Astrocyte (in vitro differentiated cells and primary cell): ENCODE data around the gene RGMB. TPM values are rescaled to one million over a fixed set of nuclear protein-coding genes. Genes with fewer than 3 reads are reported as not detected.
A peak's percentile ranks its signal among the peaks of the same experiment; 100 is the strongest.

ENCODE experiments used
- DNase-seq: peaks from one replicate; pipeline ENCODE4 v3.0.0-alpha.2; 2010; ENCODE audit warnings: low read depth
- FAIRE-seq: peaks from 2 replicates; lab custom pipeline; 2011; peaks lifted over from hg19 to GRCh38; lab: Jason Lieb, UNC
- H2AFZ ChIP-seq: 2 replicates; pipeline ENCODE4 v1.6.0; 2012; ENCODE audit warnings: low read depth, low read length, inconsistent platforms
- H3K27ac ChIP-seq: 2 replicates; pipeline ENCODE4 v1.5.1; 2011; ENCODE audit warnings: low read depth, low read length, inconsistent platforms
- H3K27me3 ChIP-seq: 2 replicates; pipeline ENCODE4 v1.6.0; 2011; ENCODE audit warnings: low read length, inconsistent platforms; ENCODE audit not compliant: insufficient read depth
- H3K36me3 ChIP-seq: 2 replicates; pipeline ENCODE4 v1.5.1; 2011; ENCODE audit warnings: low read length, inconsistent platforms; ENCODE audit not compliant: insufficient read depth
- H3K4me1 ChIP-seq: 2 replicates; pipeline ENCODE4 v1.5.1; 2011; ENCODE audit warnings: low read length, inconsistent platforms; ENCODE audit not compliant: insufficient read depth
- H3K4me2 ChIP-seq: 2 replicates; pipeline ENCODE4 v1.6.0; 2012; ENCODE audit warnings: low read length, inconsistent platforms
- H3K4me3 ChIP-seq: 2 replicates; pipeline ENCODE4 v1.5.1; 2011; ENCODE audit warnings: low read depth, mild to moderate bottlenecking, low read length, inconsistent platforms; ENCODE audit not compliant: insufficient read depth
- H3K79me2 ChIP-seq: 2 replicates; pipeline ENCODE4 v1.6.0; 2012; ENCODE audit warnings: mild to moderate bottlenecking, low read length, inconsistent platforms; ENCODE audit not compliant: insufficient read depth
- H3K9ac ChIP-seq: 2 replicates; pipeline ENCODE4 v1.6.0; 2012; ENCODE audit warnings: mild to moderate bottlenecking, low read length, inconsistent platforms
- H3K9me3 ChIP-seq: 2 replicates; pipeline ENCODE4 v1.5.1; 2012; ENCODE audit warnings: low read depth, mild to moderate bottlenecking, low read length, inconsistent platforms; ENCODE audit not compliant: insufficient read depth
- H4K20me1 ChIP-seq: 2 replicates; pipeline ENCODE4 v1.6.0; 2012; ENCODE audit warnings: low read length, inconsistent platforms; ENCODE audit not compliant: insufficient read depth
- H3K27ac Mint-ChIP-seq: one replicate; pipeline ENCODE4 v1.8.0; 2021; ENCODE audit warnings: mild to moderate bottlenecking, mixed read lengths; ENCODE audit not compliant: unreplicated experiment
- H3K27me3 Mint-ChIP-seq: one replicate; pipeline ENCODE4 v1.8.0; 2021; ENCODE audit warnings: low read depth, mixed read lengths; ENCODE audit not compliant: unreplicated experiment
- H3K36me3 Mint-ChIP-seq: one replicate; pipeline ENCODE4 v1.8.0; 2021; ENCODE audit warnings: low read depth, mixed read lengths; ENCODE audit not compliant: unreplicated experiment
- H3K4me1 Mint-ChIP-seq: one replicate; pipeline ENCODE4 v1.8.0; 2021; ENCODE audit warnings: low read depth, mixed read lengths; ENCODE audit not compliant: unreplicated experiment
- H3K4me3 Mint-ChIP-seq: one replicate; pipeline ENCODE4 v1.8.0; 2021; ENCODE audit warnings: mild to moderate bottlenecking, moderate library complexity, mixed read lengths; ENCODE audit not compliant: unreplicated experiment
- H3K9me3 Mint-ChIP-seq: one replicate; pipeline ENCODE4 v1.8.0; 2021; ENCODE audit warnings: mild to moderate bottlenecking, mixed read lengths; ENCODE audit not compliant: unreplicated experiment
- EZH2 ChIP-seq: IDR thresholded peaks from 2 replicates; pipeline ENCODE4 v1.6.1; 2012; ENCODE audit warnings: mild to moderate bottlenecking, low read length, inconsistent platforms; ENCODE audit not compliant: insufficient read depth
- total RNA-seq: library from RNA; stranded (reverse); gene quantifications from 2 replicates; pipeline ENCODE4 v1.2.1, GENCODE V29; 2021
- TF ChIP-seq, protein P1 (sequence below): IDR thresholded peaks from 2 replicates; pipeline ENCODE4 v1.5.1; 2011; ENCODE audit warnings: low read depth, mild to moderate bottlenecking, inconsistent platforms, low read length, moderate library complexity; ENCODE audit not compliant: insufficient read depth

RGMB gene
- total RNA-seq, 1 donor from 2014 or later: 48.7 TPM

GRCh38 chr5:98774192-98775033 is 950 bp downstream of the RGMB start:
- peaks cover 6% of the 10 kb centered on the region for H3K36me3 ChIP-seq
- peaks cover 89% of the 10 kb centered on the region for H3K79me2 ChIP-seq
- peaks cover 2% of the 10 kb centered on the region for H3K36me3 Mint-ChIP-seq
- no peaks in the 10 kb centered on the region for H3K27me3 ChIP-seq
- peaks cover 13% of the 10 kb centered on the region for H3K4me1 ChIP-seq
- H3K9me3 ChIP-seq: no peaks in the 10 kb centered on the region
- DNase-seq (peak; percentile 62), FAIRE-seq (no peak)
- peak overlapping the region; percentile 87 for H3K4me2 ChIP-seq
- H3K27me3 Mint-ChIP-seq: no peaks in the 10 kb centered on the region
- H3K4me1 Mint-ChIP-seq: peaks cover 21% of the 10 kb centered on the region
- peak overlapping the region; percentile 96 for H3K27ac Mint-ChIP-seq
- H2AFZ ChIP-seq: no peak overlapping the region
- peak overlapping the region; percentile 82 for H3K4me3 ChIP-seq
- H3K9ac ChIP-seq: peak overlapping the region; percentile 98
- peak overlapping the region; percentile 99 for H3K4me3 Mint-ChIP-seq
- H3K27ac ChIP-seq: peak overlapping the region; percentile 73
- no peaks in the 10 kb centered on the region for H3K9me3 Mint-ChIP-seq
- H4K20me1 ChIP-seq: peaks cover 50% of the 10 kb centered on the region
- TF ChIP-seq, protein P1, sequence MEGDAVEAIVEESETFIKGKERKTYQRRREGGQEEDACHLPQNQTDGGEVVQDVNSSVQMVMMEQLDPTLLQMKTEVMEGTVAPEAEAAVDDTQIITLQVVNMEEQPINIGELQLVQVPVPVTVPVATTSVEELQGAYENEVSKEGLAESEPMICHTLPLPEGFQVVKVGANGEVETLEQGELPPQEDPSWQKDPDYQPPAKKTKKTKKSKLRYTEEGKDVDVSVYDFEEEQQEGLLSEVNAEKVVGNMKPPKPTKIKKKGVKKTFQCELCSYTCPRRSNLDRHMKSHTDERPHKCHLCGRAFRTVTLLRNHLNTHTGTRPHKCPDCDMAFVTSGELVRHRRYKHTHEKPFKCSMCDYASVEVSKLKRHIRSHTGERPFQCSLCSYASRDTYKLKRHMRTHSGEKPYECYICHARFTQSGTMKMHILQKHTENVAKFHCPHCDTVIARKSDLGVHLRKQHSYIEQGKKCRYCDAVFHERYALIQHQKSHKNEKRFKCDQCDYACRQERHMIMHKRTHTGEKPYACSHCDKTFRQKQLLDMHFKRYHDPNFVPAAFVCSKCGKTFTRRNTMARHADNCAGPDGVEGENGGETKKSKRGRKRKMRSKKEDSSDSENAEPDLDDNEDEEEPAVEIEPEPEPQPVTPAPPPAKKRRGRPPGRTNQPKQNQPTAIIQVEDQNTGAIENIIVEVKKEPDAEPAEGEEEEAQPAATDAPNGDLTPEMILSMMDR: no peak
- no peak for TF ChIP-seq EZH2

- Histone ChIP-seq H3K4me3 (peak overlapping the region; percentile 82), H3K9me3 (no peaks in the 10 kb centered on the region), H4K20me1 (peaks cover 60% of the 10 kb centered on the region), H3K79me2 (peaks cover 89% of the 10 kb centered on the region), H3K4me1 (peaks cover 13% of the 10 kb centered on the region), H3K36me3 (peaks cover 15% of the 10 kb centered on the region), H3K27me3 (no peaks in the 10 kb centered on the region), H2AFZ (no peak overlapping the region), H3K4me2 (peak overlapping the region; percentile 87), H3K27ac (peak overlapping the region; percentile 73), H3K9ac (peak overlapping the region; percentile 98)
- DNase-seq (no peak), FAIRE-seq (no peak)
- Mint-ChIP-seq H3K4me1 (peaks cover 21% of the 10 kb centered on the region), H3K36me3 (peaks cover 2% of the 10 kb centered on the region), H3K9me3 (no peaks in the 10 kb centered on the region), H3K27ac (peak overlapping the region; percentile 96), H3K4me3 (peak overlapping the region; percentile 99), H3K27me3 (no peaks in the 10 kb centered on the region)
- no peak for TF ChIP-seq EZH2
- TF ChIP-seq, protein P1: no peak
Observed at GRCh38 chr5:98775246-98776065, 2.0 kb downstream of the RGMB start.
